NK-92 (cell line): ENCODE data around the gene PRDX5.

Experiments used
- DNase-seq: peaks from one replicate; lab custom pipeline; 2025; ENCODE audit not compliant: unreplicated experiment; lab: John Stamatoyannopoulos, UW

PRDX5 gene

DNA sequence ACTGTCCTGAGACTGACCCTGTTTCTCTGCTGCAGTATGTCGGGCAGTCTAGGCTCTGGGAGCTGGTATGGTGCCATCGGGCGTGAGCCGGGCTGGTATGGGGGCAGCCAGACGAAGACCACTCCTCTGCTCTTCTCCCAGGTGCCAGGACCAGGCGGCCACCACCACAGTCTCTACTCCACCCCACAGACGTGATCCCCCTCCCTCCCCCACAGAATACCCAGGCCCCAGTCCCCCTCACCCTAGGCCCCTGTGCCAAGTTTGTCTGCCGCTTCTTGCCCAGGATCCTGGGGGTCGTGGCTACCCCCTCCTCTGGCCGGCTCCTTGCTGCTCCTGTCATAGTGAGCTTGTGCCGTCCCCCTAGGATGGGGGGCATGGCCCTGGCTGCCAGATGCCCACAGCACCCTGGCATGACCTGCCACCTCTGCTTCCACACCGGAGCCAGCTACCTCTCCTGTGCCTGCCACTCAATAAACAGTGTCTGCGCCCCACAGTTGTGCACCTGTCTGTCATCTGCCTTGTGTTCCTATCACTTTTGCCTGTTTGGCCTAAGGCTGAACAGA is 28.8 kb upstream of the PRDX5 start:
- no peak for DNase-seq

DNA sequence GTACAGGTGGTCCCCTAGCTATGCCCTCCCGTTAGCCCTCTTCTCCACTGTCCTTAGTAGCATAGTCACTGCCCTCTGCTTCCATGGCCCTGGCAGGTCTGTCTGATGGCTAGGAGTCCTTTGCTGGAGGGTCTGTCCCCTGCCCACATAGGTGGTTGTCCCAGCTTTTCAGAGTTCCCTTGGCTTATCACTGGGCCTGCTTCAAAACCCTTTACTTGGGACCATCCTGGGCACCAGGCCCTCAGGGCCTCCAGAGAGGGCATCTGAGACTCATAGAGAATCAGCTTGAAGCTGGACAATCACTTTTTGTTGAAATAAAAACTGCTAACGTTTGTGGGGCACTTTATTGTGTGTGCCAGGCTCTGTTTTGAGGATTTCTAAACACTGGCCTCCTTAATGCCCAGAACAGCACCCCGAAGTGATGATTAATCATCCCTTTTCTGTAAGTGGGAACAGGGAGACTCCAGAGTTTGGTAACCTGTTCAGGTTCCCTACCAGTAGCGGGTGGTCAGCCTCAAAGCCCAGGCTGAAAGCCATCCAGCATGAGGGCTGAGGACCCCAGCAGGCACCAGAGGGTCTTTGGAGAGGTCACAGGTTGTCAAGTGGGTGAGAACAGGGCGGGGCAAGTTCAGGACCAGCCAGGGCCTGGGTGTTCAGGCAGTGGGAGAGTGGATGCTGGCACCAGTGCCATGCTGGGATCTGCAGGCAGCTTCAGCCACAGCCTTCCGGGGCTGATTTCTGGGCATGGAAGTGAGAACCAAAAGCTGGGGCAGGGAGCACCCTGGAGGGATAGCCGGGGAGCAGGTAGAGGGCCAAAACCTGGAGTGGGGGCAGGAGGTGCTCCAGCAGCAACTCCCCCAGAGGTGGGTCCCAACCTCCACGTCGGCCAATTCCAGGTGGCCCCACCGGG is 27.3 kb upstream of the PRDX5 start:
- no peak for DNase-seq

DNA sequence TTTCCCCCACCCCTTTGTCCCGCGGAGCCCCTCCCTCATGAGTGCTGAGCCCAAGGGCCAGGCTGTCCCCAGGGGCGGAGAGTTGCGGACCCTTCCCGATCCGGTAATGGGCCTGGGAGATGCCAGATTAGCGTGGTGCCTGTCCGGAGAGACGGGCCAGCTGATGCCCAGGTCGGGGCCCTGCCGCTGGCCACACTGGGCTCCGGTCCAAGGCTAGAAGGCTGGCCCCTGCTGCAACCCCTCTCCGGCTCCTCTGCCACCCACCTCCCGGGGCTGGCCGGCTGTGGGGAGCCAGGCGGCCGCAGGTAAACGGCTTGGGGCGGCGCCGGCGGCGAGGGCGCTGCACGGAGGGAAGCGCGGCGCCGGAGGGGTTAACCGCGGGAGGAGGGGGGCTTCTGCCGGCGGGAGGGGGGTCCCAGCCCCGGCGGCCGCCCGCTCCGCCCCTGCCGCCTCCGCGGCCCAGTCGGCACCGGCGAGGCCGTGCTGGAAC is 26.6 kb upstream of the PRDX5 start, which contains the start of gene KCNK4:
KCNK4 (plus strand) TSS at position 41 of the 490 bp plus-strand sequence. CDS start 1,717 bp downstream, outside the sequence.
- no peak for DNase-seq

GRCh38 chr11:64291752-64292459 is 26.0 kb upstream of the PRDX5 start:
- no peak for DNase-seq

- DNase-seq, result no peak
Observed at GRCh38 chr11:64292460-64293254, 25.3 kb upstream of the PRDX5 start.

DNA sequence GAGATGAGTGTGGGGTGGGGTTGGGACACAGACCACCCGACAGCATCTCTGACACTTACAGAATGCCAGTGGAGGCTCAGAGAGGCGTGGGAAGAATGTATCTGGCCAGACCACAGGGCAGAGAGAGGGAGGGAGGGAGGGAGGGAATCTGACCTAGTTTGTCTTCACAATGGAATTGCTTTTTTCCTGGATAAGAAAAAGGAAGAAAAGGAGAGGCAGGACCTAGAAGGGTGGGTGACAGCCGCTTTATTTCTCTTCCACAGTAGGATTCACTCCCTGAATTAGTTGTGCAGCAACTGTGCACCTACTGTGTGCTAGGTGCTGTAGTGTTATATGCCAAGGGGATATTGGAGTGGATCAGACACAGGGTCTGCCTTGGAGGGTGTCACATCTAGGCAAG is 23.1 kb upstream of the PRDX5 start:
- DNase-seq, result no peak

DNA sequence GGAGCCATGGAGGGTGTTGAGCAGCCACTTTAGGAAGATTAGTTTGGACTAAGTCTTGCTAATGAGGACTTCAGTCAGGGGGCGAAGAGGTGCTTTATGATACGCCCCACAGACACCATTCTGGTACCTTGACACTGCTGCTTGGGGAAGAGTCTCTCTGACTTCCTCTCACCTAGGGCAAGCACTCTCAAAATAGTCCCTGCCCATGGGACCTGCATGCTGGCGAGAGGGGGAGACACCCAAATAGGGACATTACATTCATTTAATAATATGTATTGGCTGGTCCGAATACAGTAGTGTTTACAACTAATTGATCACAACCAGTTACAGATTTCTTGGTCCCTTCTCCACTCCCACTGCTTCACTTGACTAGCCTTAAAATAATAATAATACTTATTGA is 22.2 kb upstream of the PRDX5 start:
- no peak for DNase-seq

GRCh38 chr11:64296236-64296635 is 21.7 kb upstream of the PRDX5 start:
- DNase-seq, result no peak

DNA sequence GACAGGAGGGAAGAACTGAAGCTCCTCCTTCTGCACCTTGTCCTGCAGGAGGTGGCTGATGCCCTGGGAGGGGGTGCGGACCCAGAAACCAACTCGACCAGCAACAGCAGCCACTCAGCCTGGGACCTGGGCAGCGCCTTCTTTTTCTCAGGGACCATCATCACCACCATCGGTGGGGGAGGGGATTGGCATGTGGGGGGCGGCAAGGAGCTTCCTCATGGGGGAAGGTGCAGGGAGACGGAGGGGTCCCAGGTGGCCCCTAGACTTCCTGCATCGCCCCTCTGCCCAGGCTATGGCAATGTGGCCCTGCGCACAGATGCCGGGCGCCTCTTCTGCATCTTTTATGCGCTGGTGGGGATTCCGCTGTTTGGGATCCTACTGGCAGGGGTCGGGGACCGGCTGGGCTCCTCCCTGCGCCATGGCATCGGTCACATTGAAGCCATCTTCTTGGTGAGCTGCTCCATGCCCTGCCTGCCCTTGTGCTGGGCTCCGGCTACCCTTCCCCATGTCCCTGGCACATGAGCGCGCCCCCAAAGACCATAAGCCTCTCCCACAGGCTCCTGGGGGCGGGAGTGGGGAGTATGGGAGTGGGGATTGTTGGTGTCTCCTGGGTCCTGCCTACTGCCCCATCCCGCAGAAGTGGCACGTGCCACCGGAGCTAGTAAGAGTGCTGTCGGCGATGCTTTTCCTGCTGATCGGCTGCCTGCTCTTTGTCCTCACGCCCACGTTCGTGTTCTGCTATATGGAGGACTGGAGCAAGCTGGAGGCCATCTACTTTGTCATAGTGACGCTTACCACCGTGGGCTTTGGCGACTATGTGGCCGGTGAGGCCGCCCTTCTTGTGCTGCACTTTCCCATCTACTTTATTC is 20.9 kb upstream of the PRDX5 start:
- DNase-seq, result no peak

- no peak for DNase-seq
Observed at GRCh38 chr11:64297699-64298358, 20.1 kb upstream of the PRDX5 start.

DNA sequence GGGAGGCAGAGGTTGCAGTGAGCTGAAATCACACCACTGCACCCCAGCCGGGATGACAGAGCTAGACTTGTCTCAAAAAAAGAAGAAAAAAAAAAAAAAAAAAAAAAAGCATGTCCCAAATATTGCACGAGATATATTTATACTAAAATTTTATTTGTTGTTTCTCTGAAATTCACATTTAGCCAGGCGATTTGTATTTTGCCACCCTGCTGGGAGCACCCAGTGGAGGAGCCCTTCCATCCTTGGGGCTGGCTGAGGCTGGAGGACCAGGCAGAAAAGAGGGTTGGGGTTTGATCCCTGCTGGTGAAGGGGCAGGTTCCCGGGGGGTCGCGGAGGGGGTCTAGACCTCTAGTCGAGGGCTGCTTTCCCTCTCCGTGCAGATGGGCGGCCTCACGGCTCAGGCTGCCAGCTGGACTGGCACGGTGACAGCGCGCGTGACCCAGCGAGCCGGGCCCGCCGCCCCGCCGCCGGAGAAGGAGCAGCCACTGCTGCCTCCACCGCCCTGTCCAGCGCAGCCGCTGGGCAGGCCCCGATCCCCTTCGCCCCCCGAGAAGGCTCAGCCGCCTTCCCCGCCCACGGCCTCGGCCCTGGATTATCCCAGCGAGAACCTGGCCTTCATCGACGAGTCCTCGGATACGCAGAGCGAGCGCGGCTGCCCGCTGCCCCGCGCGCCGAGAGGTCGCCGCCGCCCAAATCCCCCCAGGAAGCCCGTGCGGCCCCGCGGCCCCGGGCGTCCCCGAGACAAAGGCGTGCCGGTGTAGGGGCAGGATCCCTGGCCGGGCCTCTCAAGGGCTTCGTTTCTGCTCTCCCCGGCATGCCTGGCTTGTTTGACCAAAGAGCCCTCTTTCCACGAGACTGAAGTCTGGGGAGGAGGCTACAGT is 18.7 kb upstream of the PRDX5 start:
- no peak for DNase-seq

DNA sequence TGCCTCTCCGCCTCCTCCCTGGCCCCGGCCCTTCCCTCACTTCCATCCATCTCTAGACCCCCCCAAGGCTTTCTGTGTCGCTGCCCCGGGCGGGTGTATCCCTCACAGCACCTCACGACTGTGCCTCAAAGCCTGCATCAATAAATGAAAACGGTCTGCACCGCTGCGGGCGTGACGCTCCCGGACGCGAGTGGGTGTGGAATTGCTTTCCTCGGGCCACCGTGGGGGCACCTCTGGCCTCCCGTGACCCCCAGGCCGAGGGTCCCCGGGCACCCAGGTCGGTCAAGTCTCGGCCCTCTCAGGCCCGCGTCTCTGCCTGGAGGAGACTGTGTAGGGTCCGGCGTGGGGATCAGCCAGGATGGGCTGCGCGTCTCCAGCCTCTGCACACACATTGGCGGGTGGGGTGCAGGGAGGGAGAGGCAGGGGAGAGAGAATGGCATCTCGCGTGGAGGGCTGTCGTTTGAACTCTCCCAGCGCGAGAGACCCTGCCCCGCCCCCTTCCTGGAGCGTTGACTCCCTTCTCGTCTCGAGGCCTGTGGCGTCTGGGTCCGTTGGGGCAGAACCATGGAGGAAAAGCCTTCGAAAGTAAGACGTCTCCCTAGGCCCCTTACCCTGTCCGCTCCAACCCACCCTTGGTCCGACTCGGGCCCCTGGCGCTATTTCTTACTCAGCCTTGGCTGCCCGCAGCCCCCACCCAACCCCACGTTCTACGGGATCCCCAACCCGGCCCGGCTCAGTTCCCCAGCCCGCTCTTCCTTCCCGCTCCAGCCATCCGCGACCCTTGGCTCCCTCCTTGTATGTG is 17.9 kb upstream of the PRDX5 start, which contains the start of gene CATSPERZ:
CATSPERZ (plus strand) TSS at position 512 of the 802 bp plus-strand sequence; CDS start at position 565, 53 bp downstream.
- no peak for DNase-seq

GRCh38 chr11:64303109-64304031 is 14.6 kb upstream of the PRDX5 start:
- no peak for DNase-seq

- DNase-seq, result no peak
Observed at GRCh38 chr11:64304032-64304315, 13.9 kb upstream of the PRDX5 start.

DNA sequence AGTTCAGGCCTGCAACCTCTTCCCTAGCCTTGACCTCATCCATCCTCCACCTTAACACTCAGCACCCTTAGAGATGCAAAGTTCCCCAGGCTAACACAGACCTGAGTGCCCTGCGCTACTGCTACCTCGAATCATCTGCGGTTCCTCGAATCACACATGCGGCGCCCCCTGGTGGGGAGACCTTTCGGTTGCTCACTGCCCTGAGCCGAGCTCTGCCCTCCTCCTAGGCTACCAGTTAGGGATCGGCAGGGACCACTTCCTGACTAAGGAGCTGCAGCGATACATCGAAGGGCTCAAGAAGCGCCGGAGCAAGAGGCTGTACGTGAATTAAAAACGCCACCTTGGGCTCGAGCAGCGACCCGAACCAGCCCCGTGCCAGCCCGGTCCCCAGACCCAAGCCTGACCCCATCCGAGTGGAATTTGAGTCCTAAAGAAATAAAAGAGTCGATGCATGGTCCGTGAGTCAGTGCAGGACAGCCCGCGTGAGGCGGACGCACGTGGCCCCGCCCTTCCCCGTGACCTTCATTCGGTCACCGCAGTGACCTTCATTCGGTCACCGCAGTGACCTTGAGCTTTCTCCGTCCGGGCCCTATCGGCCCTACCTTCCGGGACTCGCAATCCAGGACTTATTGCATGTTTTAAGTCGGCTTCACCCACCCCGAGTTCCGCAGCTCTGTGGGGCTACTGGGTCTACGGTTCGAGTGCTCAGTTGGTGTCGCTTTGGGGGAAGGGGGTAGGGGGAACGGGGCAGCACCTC is 13.4 kb upstream of the PRDX5 start:
- no peak for DNase-seq
